Effector memory CD4-positive, alpha-beta T cell (primary cell): Measurements from ENCODE around the gene PDZRN3.

ENCODE experiments used
- DNase-seq, 3 donors: peaks; one replicate each; pipeline ENCODE4 v3.0.0-alpha.2; 2020
- H3K27ac ChIP-seq: 2 replicates; pipeline ENCODE4 v1.7.0; 2013; ENCODE audit warnings: mild to moderate bottlenecking, low read length, moderate library complexity; ENCODE audit not compliant: insufficient read depth, poor library complexity, severe bottlenecking
- H3K27me3 ChIP-seq: replicated peaks from 2 replicates; pipeline ENCODE4 v1.7.0; 2013; ENCODE audit warnings: mild to moderate bottlenecking, low read length; ENCODE audit not compliant: insufficient read depth, control insufficient read depth, poor library complexity, severe bottlenecking
- H3K36me3 ChIP-seq: 2 replicates; pipeline ENCODE4 v1.7.0; 2013; ENCODE audit warnings: mild to moderate bottlenecking, low read length, moderate library complexity; ENCODE audit not compliant: control insufficient read depth, insufficient read depth
- H3K4me1 ChIP-seq: 2 replicates; pipeline ENCODE4 v1.7.0; 2013; ENCODE audit warnings: low read length, mild to moderate bottlenecking; ENCODE audit not compliant: control insufficient read depth, insufficient read depth, poor library complexity, severe bottlenecking
- H3K4me3 ChIP-seq: 2 replicates; pipeline ENCODE4 v1.7.0; 2013; ENCODE audit warnings: low read length, low read depth, mild to moderate bottlenecking; ENCODE audit not compliant: insufficient read depth, poor library complexity, severe bottlenecking
- H3K9me3 ChIP-seq: 2 replicates; pipeline ENCODE4 v1.7.0; 2013; ENCODE audit warnings: mild to moderate bottlenecking, low read length, moderate library complexity; ENCODE audit not compliant: control insufficient read depth

Gene PDZRN3

DNA sequence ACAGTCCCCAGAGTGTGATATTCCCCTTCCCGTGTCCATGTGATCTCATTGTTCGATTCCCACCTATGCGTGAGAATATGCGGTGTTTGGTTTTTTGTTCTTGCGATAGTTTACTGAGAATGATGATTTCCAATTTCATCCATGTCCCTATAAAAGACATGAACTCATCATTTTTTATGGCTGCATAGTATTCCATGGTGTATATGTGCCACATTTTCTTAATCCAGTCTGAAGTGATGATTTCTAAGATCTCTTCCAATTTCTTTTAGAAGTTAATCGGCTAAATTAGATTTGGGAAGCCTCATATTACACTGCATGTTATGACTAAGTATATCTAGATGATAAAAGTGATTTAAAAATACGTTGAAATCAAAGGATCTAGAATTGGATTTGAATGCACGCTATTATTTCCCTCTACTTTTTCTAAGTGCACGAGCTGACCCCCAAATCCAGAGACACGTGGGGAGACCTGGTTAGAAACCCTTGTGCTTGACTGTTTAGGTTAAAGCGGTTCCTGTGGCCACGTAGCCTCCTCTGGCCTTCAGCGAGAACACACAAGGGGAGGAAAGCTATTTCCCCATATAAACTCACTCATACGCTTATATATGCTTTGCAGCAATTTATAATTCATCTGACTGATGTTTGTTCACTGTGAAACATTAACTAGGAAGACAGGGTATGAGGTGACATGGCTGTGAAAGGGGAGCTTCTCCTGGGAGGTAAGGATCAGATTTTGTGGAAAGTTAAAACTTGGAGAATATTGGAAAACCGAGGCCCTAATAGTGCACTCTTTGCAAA, 243.8 kb downstream of the PDZRN3 start:
- Histone ChIP-seq H3K9me3 (no peaks in the 10 kb centered on the region), H3K27me3 (no peaks in the 10 kb centered on the region), H3K27ac (no peak overlapping the region), H3K4me3 (no peak overlapping the region), H3K4me1 (no peaks in the 10 kb centered on the region), H3K36me3 (no peaks in the 10 kb centered on the region)
- no peak for DNase-seq

DNA sequence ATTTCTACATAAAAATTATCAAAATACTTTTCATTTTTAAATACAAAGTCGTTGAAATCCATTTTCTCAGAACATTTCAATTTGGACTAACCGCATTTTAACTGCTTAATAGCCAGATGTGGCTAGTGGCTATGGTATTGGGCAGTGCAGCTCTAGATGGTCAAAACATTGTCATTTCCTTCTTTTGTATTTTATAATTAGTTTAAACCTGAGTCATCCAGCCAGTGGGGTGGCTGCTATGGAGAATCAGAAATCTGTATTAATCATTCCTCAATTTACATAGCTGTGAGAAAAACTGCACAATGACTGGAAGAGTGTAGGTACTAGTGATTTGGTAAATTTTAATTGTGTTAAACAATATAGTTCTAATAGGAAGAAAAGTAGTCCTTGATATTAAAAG, 245.3 kb downstream of the PDZRN3 start:
- Histone ChIP-seq H3K36me3 (no peaks in the 10 kb centered on the region), H3K4me1 (no peaks in the 10 kb centered on the region), H3K27me3 (no peaks in the 10 kb centered on the region), H3K27ac (no peak overlapping the region), H3K9me3 (no peaks in the 10 kb centered on the region), H3K4me3 (no peak overlapping the region)
- no peak for DNase-seq

DNA sequence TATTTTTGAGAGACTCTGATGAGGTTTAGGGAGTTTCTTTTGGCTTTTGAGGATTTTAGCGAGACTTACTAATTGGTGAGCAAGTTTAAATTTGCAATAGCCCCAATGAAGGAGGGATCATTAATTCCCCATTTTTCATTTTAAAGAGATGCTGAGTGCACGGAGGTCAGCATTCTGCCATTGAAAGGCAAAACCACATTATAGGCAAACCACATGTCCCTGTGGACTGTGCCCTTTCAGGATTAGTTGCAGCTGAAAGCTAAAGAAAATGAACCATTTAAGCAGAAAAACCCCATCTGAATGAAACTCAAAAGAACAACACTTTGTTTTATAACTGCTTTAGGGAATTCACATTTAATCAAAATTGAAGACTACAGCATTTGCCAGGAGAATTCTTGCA, 246.5 kb downstream of the PDZRN3 start:
- no peak overlapping the region for H3K4me3 ChIP-seq
- no peaks in the 10 kb centered on the region for H3K4me1 ChIP-seq
- no peaks in the 10 kb centered on the region for H3K27me3 ChIP-seq
- no peaks in the 10 kb centered on the region for H3K9me3 ChIP-seq
- DNase-seq: no peak
- H3K36me3 ChIP-seq: no peaks in the 10 kb centered on the region
- H3K27ac ChIP-seq: no peak overlapping the region

DNA sequence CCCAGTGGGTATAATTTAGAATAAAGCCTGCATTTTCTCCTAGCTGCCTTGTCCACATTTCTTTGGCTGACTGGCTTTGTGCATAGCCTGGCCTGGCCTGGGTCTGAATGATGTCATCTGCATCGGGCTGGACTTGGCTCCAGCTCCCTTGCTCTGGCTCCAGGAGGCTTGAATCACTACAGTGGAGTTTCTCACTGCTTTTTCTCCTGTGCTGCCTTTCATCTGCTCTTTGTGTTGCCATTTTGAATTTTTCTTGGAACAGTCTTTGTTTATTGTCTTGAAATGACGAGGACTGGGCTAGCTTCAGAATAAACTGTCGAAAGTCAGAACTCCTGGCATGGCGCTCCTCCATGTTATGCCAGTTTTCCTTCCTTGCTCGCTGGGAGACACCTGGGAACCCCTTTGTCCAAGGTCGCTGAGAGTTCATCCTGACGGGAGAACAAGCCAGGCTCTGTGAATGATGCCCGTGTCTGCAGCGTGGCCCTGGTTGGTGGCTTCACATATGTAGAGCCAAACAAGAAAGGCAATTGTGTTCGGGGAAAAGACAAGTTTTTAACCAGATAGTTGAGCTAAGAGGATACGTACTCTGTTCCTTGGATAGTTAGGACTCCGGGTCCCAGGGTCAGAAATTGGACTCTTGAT, 258.9 kb downstream of the PDZRN3 start:
- H3K4me3 ChIP-seq: no peak overlapping the region
- no peak overlapping the region for H3K27ac ChIP-seq
- no peaks in the 10 kb centered on the region for H3K4me1 ChIP-seq
- no peak for DNase-seq
- no peaks in the 10 kb centered on the region for H3K36me3 ChIP-seq
- H3K27me3 ChIP-seq: no peaks in the 10 kb centered on the region
- no peaks in the 10 kb centered on the region for H3K9me3 ChIP-seq

DNA sequence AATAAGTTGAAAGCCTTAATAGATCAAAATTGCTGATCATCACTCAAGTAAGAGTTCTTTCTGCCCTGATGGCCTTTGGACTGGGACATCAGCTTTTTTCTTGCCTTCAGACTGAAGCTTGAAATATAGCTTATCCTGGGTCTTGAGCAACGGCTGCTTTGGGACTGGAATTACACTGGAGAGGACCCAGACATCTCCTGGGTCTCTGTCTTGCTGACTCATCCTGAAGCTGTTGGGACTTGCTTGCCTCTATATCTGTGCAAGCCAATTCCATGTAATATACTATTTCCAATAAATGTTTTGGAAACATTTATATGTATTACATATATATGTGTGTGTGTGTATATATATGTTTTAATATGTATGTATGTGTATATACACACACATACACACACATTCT, 260.2 kb downstream of the PDZRN3 start:
- no peaks in the 10 kb centered on the region for H3K4me1 ChIP-seq
- H3K27ac ChIP-seq: no peak overlapping the region

DNA sequence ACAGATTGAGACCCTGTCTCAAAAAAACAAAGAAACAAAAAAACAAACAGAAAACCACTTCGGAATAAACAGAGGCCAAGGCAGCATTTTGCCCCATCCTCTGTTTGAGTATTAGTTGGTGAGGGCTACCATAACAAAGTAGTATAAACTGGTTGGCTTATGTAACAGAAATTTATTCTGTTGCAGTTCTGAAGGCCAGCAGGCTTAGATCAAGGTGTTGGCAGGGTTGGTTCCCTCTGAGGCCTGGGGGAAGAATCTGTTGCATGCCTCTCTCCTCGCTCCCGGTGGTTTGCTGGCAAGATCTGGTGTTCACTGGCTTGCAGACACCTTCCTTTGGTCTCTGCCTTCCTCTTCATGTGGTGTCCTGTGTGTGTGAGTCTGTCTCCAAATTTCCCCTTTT, 261.6 kb downstream of the PDZRN3 start:
- H3K9me3 ChIP-seq: no peaks in the 10 kb centered on the region
- H3K27me3 ChIP-seq: no peaks in the 10 kb centered on the region
- H3K27ac ChIP-seq: no peak overlapping the region
- H3K4me3 ChIP-seq: no peak overlapping the region
- no peak for DNase-seq
- no peaks in the 10 kb centered on the region for H3K36me3 ChIP-seq
- H3K4me1 ChIP-seq: no peaks in the 10 kb centered on the region

More for the DNA sequence above, 260.2 kb downstream of the PDZRN3 start:
- no peaks in the 10 kb centered on the region for H3K36me3 ChIP-seq
- H3K9me3 ChIP-seq: no peaks in the 10 kb centered on the region
- DNase-seq: no peak
- H3K27me3 ChIP-seq: no peaks in the 10 kb centered on the region
- no peak overlapping the region for H3K4me3 ChIP-seq

DNA sequence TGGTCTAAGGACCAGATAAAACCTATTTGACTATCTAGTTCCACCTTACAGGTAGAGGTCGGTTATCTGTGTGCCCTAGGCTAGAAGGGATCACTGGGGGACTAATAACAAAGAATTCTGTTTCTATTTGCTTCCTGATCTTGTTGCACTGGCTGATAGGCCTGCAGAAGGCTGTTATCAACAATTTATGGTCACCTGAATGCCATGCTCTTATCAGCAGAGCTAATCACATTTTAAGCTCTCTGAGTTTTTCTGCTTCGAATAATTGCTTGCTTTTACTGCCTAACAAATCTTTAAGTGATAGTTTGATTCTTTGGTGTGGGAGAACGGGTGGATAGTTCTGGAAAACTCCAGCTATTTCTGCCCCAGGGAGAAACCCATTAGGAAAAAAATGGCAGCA, 263.1 kb downstream of the PDZRN3 start:
- H3K27ac ChIP-seq: no peak overlapping the region
- no peaks in the 10 kb centered on the region for H3K36me3 ChIP-seq
- H3K4me3 ChIP-seq: no peak overlapping the region
- DNase-seq: no peak
- H3K9me3 ChIP-seq: no peaks in the 10 kb centered on the region
- no peaks in the 10 kb centered on the region for H3K4me1 ChIP-seq
- H3K27me3 ChIP-seq: no peaks in the 10 kb centered on the region

DNA sequence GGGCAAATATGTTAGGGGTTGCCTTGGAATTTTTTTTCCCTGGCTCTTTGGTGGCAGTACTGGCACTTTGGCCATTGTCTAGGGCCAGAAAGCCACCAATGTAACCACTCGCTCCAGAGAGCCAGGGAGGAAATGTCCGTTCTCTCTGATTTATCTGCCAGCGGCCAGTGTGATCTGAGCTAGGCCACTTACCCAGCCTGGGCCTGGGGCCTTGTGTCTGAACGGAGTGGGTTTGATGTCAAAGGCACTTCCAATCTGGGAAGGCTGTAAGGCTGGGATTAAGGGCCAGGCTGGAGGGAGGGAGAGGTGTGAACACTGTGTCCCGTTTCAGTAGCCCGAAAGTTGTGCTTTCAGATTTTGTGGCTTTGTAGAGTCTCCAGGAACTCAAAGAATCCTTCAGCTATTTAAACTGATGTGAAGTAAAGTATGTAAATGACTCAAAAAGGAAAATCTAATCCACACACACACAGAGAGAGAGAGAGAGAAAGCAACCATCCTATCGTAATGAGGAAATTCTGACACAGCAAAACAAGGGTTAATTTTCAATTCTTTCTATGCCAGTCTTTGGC, 271.0 kb downstream of the PDZRN3 start:
- no peak overlapping the region for H3K27ac ChIP-seq
- H3K4me3 ChIP-seq: no peak overlapping the region
- no peaks in the 10 kb centered on the region for H3K27me3 ChIP-seq
- no peaks in the 10 kb centered on the region for H3K36me3 ChIP-seq
- no peaks in the 10 kb centered on the region for H3K4me1 ChIP-seq
- no peaks in the 10 kb centered on the region for H3K9me3 ChIP-seq
- no peak for DNase-seq

DNA sequence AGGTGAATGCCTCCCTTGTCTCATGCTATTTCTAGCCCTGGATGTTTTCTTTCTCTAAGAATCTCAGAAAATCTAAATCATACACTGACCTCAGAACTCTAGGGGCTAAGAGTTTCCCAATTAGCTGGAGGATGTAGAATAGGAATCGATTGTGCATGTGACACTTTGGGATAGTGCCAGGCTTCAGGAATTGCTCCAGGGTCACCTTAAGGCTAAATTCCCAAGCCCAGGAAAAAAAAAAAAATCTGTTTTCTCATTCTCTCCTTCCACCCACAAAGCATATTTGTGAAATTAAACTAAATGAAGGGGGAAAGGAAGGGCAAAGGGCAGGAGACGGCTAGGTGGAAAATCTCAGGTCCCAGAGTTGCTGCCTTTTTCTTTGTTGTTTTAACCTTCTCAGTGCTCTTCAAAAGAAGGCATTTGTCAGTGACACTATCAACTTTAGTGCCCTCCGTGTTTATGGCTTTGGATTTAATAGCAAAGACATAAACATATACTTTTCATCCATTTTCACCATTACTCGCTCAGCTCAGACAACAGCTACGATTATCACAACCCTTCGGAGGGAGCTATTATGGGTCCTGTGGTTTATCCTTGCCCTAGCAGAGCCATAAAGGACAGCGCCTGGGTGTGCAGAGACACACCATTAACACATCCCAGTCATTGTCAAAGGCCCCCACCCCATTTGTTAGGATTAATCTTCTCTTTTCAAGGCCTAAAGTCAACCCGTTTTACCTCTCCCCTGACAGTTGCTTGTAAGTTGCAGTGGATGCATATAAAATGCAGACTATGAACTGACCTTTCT, 271.7 kb downstream of the PDZRN3 start:
- DNase-seq: no peak
- Histone ChIP-seq H3K4me3 (no peak overlapping the region), H3K27me3 (no peaks in the 10 kb centered on the region), H3K36me3 (no peaks in the 10 kb centered on the region), H3K9me3 (no peaks in the 10 kb centered on the region), H3K27ac (no peak overlapping the region), H3K4me1 (no peaks in the 10 kb centered on the region)
